WTC11 (cell line): Measurements from ENCODE around the gene LRRIQ1. TPM values are rescaled to one million over a fixed set of nuclear protein-coding genes. Genes with fewer than 3 reads are reported as not detected.

ENCODE experiments used
- ATAC-seq: fragments of 200-7000 bp; cut with Tn5 transposase; 2 replicates; pipeline ENCODE4 v1.10.0; 2021; ENCODE audit warnings: mild to moderate bottlenecking, moderate library complexity
- CTCF ChIA-PET: fragments of 300-600 bp; sonication (Branson Sonifier 250); formaldehyde crosslinking; loops from one replicate; lab custom pipeline; 2021; ENCODE audit warnings: antibody characterized with exemption; lab: Charles Lee
- POLR2A ChIA-PET: fragments of 350-600 bp; sonication (Branson Sonifier 250); formaldehyde crosslinking; loops from one replicate; lab custom pipeline; 2021; ENCODE audit warnings: antibody characterized with exemption; lab: Charles Lee
- DNase-seq: peaks from one replicate; pipeline ENCODE4 v3.0.0; 2021; ENCODE audit warnings: low spot score
- H3K27ac Mint-ChIP-seq: 2 replicates; pipeline ENCODE4 v1.8.0; 2021; ENCODE audit warnings: mixed read lengths
- H3K27me3 Mint-ChIP-seq: 2 replicates; pipeline ENCODE4 v1.8.0; 2021; ENCODE audit warnings: low read depth, mild to moderate bottlenecking, moderate library complexity, mixed read lengths
- H3K36me3 Mint-ChIP-seq: 2 replicates; pipeline ENCODE4 v1.8.0; 2021; ENCODE audit warnings: mixed read lengths
- H3K4me1 Mint-ChIP-seq: 2 replicates; pipeline ENCODE4 v1.8.0; 2022; ENCODE audit warnings: mixed read lengths
- H3K4me3 Mint-ChIP-seq: 2 replicates; pipeline ENCODE4 v1.8.0; 2021; ENCODE audit warnings: mild to moderate bottlenecking, moderate library complexity, mixed read lengths
- H3K9me3 Mint-ChIP-seq: 2 replicates; pipeline ENCODE4 v1.8.0; 2021; ENCODE audit warnings: mixed read lengths
- CTCF ChIP-seq: fragments of 200-600 bp; IDR thresholded peaks from 2 replicates; pipeline ENCODE4 v1.8.0; 2022; ENCODE audit warnings: antibody characterized with exemption
- ESRRA ChIP-seq: sonication (generic); formaldehyde crosslinking; IDR thresholded peaks from 2 replicates; pipeline ENCODE4 v1.8.1; 2022; ENCODE audit warnings: mild to moderate bottlenecking, missing genetic modification reagents, borderline replicate concordance
- ETV6 ChIP-seq: sonication (generic); formaldehyde crosslinking; IDR thresholded peaks from 2 replicates; pipeline ENCODE4 v1.8.1; 2022; ENCODE audit warnings: mild to moderate bottlenecking, missing genetic modification reagents
- GRHL2 ChIP-seq: fragments of 250-450 bp; sonication (Bioruptor Pico); IDR thresholded peaks from 2 replicates; pipeline ENCODE4 v1.8.0; 2022; ENCODE audit warnings: mild to moderate bottlenecking, moderate library complexity; ENCODE audit not compliant: insufficient replicate concordance, severe bottlenecking
- HMGXB4 ChIP-seq: sonication (generic); formaldehyde crosslinking; IDR thresholded peaks from 2 replicates; pipeline ENCODE4 v1.8.1; 2023; ENCODE audit warnings: mild to moderate bottlenecking, moderate library complexity, missing genetic modification reagents
- KAT7 ChIP-seq: sonication (generic); formaldehyde crosslinking; IDR thresholded peaks from 2 replicates; pipeline ENCODE4 v1.8.1; 2023; ENCODE audit warnings: missing genetic modification reagents, mild to moderate bottlenecking, borderline replicate concordance
- NFATC4 ChIP-seq: fragments of 250-450 bp; sonication (Bioruptor Pico); IDR thresholded peaks from 2 replicates; pipeline ENCODE4 v1.9.0; 2021; ENCODE audit warnings: mild to moderate bottlenecking
- SMAD3 ChIP-seq: sonication (generic); formaldehyde crosslinking; IDR thresholded peaks from 2 replicates; pipeline ENCODE4 v1.8.0; 2022; ENCODE audit warnings: missing genetic modification reagents, mild to moderate bottlenecking, borderline replicate concordance
- TP53 ChIP-seq: sonication (generic); formaldehyde crosslinking; IDR thresholded peaks from 2 replicates; pipeline ENCODE4 v1.8.1; 2023; ENCODE audit warnings: mild to moderate bottlenecking, missing genetic modification reagents
- ZBTB21 ChIP-seq: sonication (generic); formaldehyde crosslinking; IDR thresholded peaks from 2 replicates; pipeline ENCODE4 v1.8.1; 2023; ENCODE audit warnings: mild to moderate bottlenecking, missing genetic modification reagents, borderline replicate concordance
- ZMAT4 ChIP-seq: fragments of 250-450 bp; sonication (Bioruptor Pico); IDR thresholded peaks from 2 replicates; pipeline ENCODE4 v1.9.0; 2021; ENCODE audit warnings: mild to moderate bottlenecking
- ZNF512 ChIP-seq: sonication (generic); formaldehyde crosslinking; IDR thresholded peaks from 2 replicates; pipeline ENCODE4 v1.8.1; 2022; ENCODE audit warnings: missing genetic modification reagents, borderline replicate concordance
- total RNA-seq: library from RNA; stranded (reverse); gene quantifications from 3 replicates; pipeline ENCODE4 v1.2.3, GENCODE V29; 2021
- TF ChIP-seq, protein P1 (sequence below): fragments of 250-450 bp; sonication (Bioruptor Pico); IDR thresholded peaks from 2 replicates; pipeline ENCODE4 v1.9.0; 2021; ENCODE audit warnings: mild to moderate bottlenecking, borderline replicate concordance
- TF ChIP-seq, protein P2 (sequence below): sonication (generic); formaldehyde crosslinking; conservative IDR thresholded peaks from 2 replicates; pipeline ENCODE4 v1.8.1; 2023; ENCODE audit warnings: mild to moderate bottlenecking, low read depth, missing genetic modification reagents, moderate library complexity

Gene LRRIQ1
- total RNA-seq, 1 experiment from 2014 or later: 1.3 TPM

DNA sequence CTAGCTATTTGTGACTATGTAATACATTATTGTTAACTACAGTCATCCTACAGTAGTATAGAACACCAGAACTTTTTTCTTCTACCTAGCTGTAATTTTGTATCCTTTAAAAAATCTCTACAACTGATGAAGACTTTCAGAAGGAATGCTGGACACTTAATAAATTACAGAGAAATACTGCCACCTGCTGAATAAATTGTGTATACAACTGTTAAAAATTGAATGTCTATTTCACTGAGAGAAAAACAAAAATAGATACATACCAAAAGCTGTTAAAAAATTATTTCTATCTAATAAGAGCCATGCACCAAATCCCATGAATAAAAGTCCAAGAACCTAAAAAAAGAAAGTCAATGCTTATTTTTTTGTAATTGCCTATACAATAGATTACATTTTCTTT lies 6.7 kb upstream of the LRRIQ1 start:
- H3K4me1 Mint-ChIP-seq: no peaks in the 10 kb centered on the region
- no peaks in the 10 kb centered on the region for H3K27me3 Mint-ChIP-seq
- H3K36me3 Mint-ChIP-seq: no peaks in the 10 kb centered on the region
- TF ChIP-seq TP53 (no peak), KAT7 (CRISPR knock-in tag) (no peak), CTCF (peak; percentile 53; the same call in 1 of the 2 replicates)
- TF ChIP-seq, all 79 proteins: peak for 1
- Mint-ChIP-seq H3K4me3 (no peak overlapping the region), H3K27ac (no peak overlapping the region), H3K9me3 (no peaks in the 10 kb centered on the region)
- ChIA-PET POLR2A (no interaction called here), CTCF (interaction anchor here (0.7 to 3.5 kb wide), 15 partner anchors 27 to 428 kb away, joined by 3 to 55 read pairs (median 3); partner anchors contain the start of gene SLC6A15)
- no peak for ATAC-seq
- DNase-seq: no peak

- Mint-ChIP-seq H3K36me3 (no peaks in the 10 kb centered on the region), H3K4me3 (peak overlapping the region; percentile 91), H3K27ac (no peak overlapping the region), H3K9me3 (no peaks in the 10 kb centered on the region), H3K4me1 (peaks cover 3% of the 10 kb centered on the region; the same call in 1 of the 2 replicates)
- POLR2A ChIA-PET: no interaction called here
- no peak for DNase-seq
- ATAC-seq: no peak
- TF ChIP-seq, protein P1, sequence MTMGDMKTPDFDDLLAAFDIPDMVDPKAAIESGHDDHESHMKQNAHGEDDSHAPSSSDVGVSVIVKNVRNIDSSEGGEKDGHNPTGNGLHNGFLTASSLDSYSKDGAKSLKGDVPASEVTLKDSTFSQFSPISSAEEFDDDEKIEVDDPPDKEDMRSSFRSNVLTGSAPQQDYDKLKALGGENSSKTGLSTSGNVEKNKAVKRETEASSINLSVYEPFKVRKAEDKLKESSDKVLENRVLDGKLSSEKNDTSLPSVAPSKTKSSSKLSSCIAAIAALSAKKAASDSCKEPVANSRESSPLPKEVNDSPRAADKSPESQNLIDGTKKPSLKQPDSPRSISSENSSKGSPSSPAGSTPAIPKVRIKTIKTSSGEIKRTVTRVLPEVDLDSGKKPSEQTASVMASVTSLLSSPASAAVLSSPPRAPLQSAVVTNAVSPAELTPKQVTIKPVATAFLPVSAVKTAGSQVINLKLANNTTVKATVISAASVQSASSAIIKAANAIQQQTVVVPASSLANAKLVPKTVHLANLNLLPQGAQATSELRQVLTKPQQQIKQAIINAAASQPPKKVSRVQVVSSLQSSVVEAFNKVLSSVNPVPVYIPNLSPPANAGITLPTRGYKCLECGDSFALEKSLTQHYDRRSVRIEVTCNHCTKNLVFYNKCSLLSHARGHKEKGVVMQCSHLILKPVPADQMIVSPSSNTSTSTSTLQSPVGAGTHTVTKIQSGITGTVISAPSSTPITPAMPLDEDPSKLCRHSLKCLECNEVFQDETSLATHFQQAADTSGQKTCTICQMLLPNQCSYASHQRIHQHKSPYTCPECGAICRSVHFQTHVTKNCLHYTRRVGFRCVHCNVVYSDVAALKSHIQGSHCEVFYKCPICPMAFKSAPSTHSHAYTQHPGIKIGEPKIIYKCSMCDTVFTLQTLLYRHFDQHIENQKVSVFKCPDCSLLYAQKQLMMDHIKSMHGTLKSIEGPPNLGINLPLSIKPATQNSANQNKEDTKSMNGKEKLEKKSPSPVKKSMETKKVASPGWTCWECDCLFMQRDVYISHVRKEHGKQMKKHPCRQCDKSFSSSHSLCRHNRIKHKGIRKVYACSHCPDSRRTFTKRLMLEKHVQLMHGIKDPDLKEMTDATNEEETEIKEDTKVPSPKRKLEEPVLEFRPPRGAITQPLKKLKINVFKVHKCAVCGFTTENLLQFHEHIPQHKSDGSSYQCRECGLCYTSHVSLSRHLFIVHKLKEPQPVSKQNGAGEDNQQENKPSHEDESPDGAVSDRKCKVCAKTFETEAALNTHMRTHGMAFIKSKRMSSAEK: no peak
- TF ChIP-seq ZMAT4 (CRISPR knock-in tag) (no peak), ZNF512 (no peak), ETV6 (CRISPR knock-in tag) (no peak), ESRRA (CRISPR knock-in tag) (no peak)
- TF ChIP-seq, protein P2, sequence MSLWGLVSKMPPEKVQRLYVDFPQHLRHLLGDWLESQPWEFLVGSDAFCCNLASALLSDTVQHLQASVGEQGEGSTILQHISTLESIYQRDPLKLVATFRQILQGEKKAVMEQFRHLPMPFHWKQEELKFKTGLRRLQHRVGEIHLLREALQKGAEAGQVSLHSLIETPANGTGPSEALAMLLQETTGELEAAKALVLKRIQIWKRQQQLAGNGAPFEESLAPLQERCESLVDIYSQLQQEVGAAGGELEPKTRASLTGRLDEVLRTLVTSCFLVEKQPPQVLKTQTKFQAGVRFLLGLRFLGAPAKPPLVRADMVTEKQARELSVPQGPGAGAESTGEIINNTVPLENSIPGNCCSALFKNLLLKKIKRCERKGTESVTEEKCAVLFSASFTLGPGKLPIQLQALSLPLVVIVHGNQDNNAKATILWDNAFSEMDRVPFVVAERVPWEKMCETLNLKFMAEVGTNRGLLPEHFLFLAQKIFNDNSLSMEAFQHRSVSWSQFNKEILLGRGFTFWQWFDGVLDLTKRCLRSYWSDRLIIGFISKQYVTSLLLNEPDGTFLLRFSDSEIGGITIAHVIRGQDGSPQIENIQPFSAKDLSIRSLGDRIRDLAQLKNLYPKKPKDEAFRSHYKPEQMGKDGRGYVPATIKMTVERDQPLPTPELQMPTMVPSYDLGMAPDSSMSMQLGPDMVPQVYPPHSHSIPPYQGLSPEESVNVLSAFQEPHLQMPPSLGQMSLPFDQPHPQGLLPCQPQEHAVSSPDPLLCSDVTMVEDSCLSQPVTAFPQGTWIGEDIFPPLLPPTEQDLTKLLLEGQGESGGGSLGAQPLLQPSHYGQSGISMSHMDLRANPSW (CRISPR knock-in tag): no peak
- TF ChIP-seq, all 79 proteins: peak for 0
- no peaks in the 10 kb centered on the region for H3K27me3 Mint-ChIP-seq
- CTCF ChIA-PET: interaction anchor here (0.8 to 1.1 kb wide), 2 partner anchors 12 to 194 kb away, joined by 3 read pairs; no protein-coding TSS in a partner anchor
Measured at GRCh38 chr12:85036733-85037132, 582 bp downstream of the LRRIQ1 start.

DNA sequence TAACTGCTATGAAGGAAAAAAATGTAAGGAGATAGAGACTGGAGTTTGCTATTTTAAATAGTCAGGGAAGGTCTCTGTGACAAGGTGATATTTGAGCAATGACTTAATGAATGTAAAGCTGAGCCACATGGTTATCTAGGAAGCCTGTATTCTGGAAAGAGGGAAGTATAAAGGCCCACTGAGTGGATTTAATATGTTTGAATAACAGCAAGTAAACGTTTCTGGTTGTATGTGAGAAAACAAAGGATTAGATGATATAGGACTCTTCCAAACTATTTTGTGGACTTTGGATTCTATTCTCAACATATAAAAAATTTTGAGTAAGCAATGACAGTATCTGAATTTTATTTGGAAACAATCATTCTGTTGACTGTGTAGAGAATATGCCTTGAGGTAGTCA lies 5.2 kb downstream of the LRRIQ1 start:
- H3K36me3 Mint-ChIP-seq: no peaks in the 10 kb centered on the region
- no peak for ATAC-seq
- no peaks in the 10 kb centered on the region; the same call in 1 of the 2 replicates for H3K27me3 Mint-ChIP-seq
- TF ChIP-seq ESRRA (CRISPR knock-in tag) (no peak), ZMAT4 (CRISPR knock-in tag) (no peak), ZBTB21 (CRISPR knock-in tag) (no peak), SMAD3 (CRISPR knock-in tag) (no peak), NFATC4 (CRISPR knock-in tag) (no peak), HMGXB4 (no peak), GRHL2 (no peak)

More for the DNA sequence above, 5.2 kb downstream of the LRRIQ1 start:
- ChIA-PET CTCF (no interaction called here), POLR2A (no interaction called here)
- H3K4me1 Mint-ChIP-seq: no peaks in the 10 kb centered on the region
- no peak for DNase-seq
- H3K27ac Mint-ChIP-seq: no peak overlapping the region
- no peak overlapping the region for H3K4me3 Mint-ChIP-seq
- no peaks in the 10 kb centered on the region for H3K9me3 Mint-ChIP-seq
